Dedifferentiated amniotic fluid mesenchymal stem cell (primary cell): Measurements from ENCODE around the gene OPRL1.

Experiments
- DNase-seq: peaks from one replicate; pipeline ENCODE4 v3.0.0-alpha.2; 2016; ENCODE audit errors: extremely low spot score

Gene OPRL1

DNA sequence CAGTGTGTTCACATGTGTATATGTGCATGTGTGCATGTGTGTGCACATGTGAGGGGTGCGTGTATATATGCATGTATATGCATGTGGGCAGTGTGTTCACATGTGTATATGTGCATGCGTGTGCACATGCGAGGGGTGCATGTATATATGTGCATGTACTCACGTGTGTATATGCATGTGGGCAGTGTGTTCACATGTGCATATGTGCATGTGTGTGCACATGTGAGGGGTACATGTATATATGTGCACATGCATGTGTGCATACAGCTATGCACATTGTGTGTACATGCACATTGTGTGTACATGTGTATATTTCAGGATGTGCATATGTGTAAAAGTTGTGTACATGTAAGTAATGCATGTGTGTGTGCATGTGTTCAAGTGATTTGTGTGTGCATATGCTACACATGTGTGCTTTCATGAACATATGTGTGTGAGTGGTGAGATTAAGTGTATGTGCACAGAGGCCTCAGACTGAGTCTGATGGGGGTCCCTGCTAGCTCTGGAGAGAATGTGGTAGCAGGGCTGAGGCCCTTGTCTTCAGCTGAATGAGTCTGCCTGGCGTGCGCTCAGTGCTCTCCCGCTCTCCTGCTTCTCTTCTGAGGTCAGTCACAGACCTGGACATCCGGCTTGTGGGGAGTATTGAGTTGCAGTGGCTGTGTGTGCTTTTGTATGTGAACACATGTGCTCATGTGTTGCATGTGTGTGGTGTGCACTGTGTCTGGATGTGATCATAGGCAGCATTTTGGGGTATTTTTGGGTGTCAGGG, 64.4 kb downstream of the OPRL1 start:
- no peak for DNase-seq

DNA sequence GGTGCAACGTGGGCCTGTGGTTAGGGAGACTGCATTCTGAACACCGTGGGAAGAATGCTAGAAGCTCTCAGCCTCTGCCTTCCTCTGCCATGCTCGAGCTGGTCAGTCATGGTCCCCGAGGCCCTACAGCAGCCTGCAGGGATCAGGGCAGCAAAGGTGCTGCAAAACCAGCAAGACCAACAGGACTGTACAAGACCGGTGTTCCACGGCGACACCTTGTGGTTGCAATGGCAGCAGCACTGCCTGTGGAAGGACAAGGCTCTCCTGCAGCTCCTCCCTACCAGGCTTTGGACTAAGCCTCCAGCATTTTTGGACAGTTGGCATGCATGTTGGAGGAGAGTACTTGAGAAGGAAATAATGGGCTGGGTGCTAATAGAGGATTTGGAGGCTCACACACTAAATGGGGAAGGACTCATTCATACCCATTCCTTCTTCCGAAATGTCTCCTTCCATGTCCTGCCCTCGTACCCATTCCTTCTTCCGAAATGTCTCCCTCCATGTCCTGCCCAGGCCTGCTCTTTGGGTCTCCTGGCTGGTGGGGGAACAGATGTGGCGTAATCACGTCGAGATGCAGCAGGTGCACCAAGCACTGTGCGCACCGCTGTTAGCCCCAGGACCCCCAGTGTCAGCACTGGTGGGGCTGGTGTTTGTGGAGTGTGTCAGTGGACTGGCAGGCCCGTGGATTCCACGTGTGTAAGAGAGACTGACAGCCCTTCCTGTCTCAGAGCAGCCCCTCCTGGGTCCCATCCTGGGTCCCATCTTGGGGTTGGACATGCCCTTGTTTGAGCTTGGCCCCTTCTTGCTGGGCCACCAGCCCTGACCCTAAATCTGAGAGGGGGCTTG, 65.8 kb downstream of the OPRL1 start:
- DNase-seq, result no peak

- DNase-seq, result no peak
These were observed 66.5 kb downstream of the OPRL1 start for GRCh38 chr20:64146301-64146935.

DNA sequence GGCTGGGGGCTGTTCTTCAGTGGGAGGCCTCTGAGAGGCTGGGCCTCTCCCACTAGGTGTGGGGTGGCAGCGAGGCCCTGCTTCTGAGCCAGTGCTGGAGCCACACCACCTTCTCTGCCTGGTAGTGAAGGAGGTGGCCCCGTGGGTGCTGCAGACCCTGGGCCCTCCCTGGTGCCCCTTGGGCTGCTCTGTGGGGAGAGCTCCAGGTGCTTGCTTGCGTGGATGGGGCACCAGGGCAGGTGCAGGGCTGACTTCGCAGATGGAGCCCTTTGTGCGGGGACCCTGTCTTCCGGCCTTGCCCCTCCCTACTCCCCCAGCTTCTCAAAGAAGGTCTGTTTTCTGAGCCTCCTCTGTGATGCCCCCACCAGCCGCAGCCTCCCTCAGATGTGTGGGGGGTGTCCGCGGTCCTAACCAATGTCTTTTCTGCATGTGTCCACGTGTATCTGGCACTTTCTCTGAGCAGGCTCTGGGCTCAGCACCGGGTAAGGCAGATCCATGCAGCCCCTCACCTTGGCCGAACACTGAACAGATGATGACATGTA, 67.1 kb downstream of the OPRL1 start:
- DNase-seq, result no peak

- DNase-seq, result no peak
These were observed 68.7 kb downstream of the OPRL1 start for GRCh38 chr20:64148581-64148980.

- no peak for DNase-seq
These were observed 69.3 kb downstream of the OPRL1 start for GRCh38 chr20:64149141-64149540.

GRCh38 chr20:64149809-64150560, 70.1 kb downstream of the OPRL1 start:
- no peak for DNase-seq
